ENCODE results near the gene CAPZA3. TPM values are rescaled to one million over a fixed set of nuclear protein-coding genes. Genes with fewer than 3 reads are reported as not detected.
"Not testable (repeated sequence)": the region's sequence is repeated elsewhere in the genome, so short reads cannot be mapped to it uniquely, and the experiment has no call there.

Gene CAPZA3
- total RNA-seq, 1 experiment from 2014 or later: not detected

- H4K20me1 ChIP-seq (ENCODE audit: insufficient read depth): no peaks in the 10 kb centered on the region
- H2AFZ ChIP-seq: no peak overlapping the region
- H3K4me1 ChIP-seq (replicated peaks; ENCODE audit: insufficient read depth): no peaks in the 10 kb centered on the region
- no peak overlapping the region for H3K27ac ChIP-seq
- intact Hi-C loops (cut with micrococcal nuclease; ENCODE audit: unreplicated experiment): no loop called here
- TF ChIP-seq EZH2 (IDR thresholded peaks at IDR 0.05; ENCODE audit: low read depth) (no peak), CTCF (conservative IDR thresholded peaks at IDR 0.05) (no peak)
- H3K9me3 ChIP-seq (ENCODE audit: insufficient read depth, low read depth): no peaks in the 10 kb centered on the region
- H3K4me3 ChIP-seq: no peak overlapping the region
- BruUV-seq (replicated peaks): no TSS peak
- H3K79me2 ChIP-seq (ENCODE audit: low read depth): no peaks in the 10 kb centered on the region
- H3K36me3 ChIP-seq (ENCODE audit: low read depth): no peaks in the 10 kb centered on the region
- H3K4me2 ChIP-seq: no peak overlapping the region
- no peak for DNase-seq
- no peaks in the 10 kb centered on the region for H3F3A ChIP-seq (ENCODE audit: insufficient read depth, low read depth)
- no peaks in the 10 kb centered on the region for H3K9me2 ChIP-seq (ENCODE audit: insufficient read depth)
- ChIA-PET CTCF (no interaction called here), POLR2A (ENCODE audit: unreplicated experiment) (no interaction called here)
- no peaks in the 10 kb centered on the region for H3K27me3 ChIP-seq (ENCODE audit: insufficient read depth, low read depth)
Observed at GRCh38 chr12:18782827-18783226, 44.9 kb downstream of the CAPZA3 start.

GRCh38 chr12:18785465-18785864 lies 47.5 kb downstream of the CAPZA3 start:
- intact Hi-C loops (cut with micrococcal nuclease; ENCODE audit: unreplicated experiment); H3K36me3 ChIP-seq (ENCODE audit: low read depth); H4K20me1 ChIP-seq (ENCODE audit: insufficient read depth); H2AFZ ChIP-seq; H3K27me3 ChIP-seq (ENCODE audit: insufficient read depth, low read depth); CTCF ChIA-PET; H3K4me1 ChIP-seq (replicated peaks; ENCODE audit: insufficient read depth); H3K9me3 ChIP-seq (ENCODE audit: insufficient read depth, low read depth); H3K79me2 ChIP-seq (ENCODE audit: low read depth); H3F3A ChIP-seq (ENCODE audit: insufficient read depth, low read depth); POLR2A ChIA-PET (ENCODE audit: unreplicated experiment); DNase-seq; H3K4me2 ChIP-seq; BruUV-seq (replicated peaks); H3K9me2 ChIP-seq (ENCODE audit: insufficient read depth); H3K4me3 ChIP-seq; H3K27ac ChIP-seq: not testable (repeated sequence)

Other genes with a start within 250 kb of the CAPZA3 start
- gene PLCZ1, start 107 bp upstream of the CAPZA3 start, total RNA-seq (2021): not detected in 2 replicates